Measurements from ENCODE around the gene IQSEC1.
A peak's percentile ranks its signal among the peaks of the same experiment; 100 is the strongest.
"Not testable (repeated sequence)": the region's sequence is repeated elsewhere in the genome, so short reads cannot be mapped to it uniquely, and the experiment has no call there.

IQSEC1 gene

GRCh38 chr3:12892840-12893189 is 180.4 kb downstream of the IQSEC1 start:
- DNase-seq, result no peak

DNA sequence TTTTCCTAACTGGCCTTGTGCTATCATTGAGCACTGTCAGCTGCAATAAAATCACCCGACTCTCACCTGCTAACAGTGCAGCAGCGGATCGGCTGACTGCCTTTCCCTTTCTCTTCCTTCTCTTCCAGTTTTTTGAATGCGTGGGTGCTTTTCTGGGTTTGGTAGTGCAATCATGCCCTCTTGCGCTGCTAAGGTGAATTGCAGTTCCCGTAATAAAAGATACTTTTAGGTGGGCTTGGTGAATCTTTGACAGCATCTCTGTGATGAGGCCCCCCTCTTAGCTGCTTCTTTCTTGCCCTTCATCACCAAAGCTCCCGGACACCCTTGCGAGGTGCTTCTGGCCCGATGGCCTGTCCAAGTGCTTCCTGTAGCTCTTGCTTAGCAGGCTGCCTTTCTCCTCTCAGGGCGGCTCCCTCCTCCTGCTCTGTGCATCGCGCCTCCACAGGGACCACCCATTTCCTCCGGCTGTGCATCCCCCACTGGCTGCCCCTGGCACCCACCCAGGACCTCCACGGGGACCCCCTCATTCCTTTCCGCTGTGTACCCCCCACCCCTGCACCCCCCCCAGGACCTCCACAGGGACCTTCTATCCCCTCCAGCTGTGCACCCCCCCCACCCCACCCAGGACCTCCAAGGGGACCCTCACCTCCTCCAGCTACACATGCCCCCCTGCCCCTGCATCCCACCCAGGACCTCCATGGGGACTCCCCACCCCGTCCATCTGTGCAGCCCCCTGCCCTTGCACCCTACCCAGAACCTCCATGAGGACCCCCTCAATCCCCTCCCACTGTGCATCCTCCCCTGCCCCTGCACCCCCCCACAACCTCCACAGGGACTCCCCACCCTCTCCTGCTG is 181.0 kb downstream of the IQSEC1 start:
- peak in 9 of 14 donors; percentile 14 to 69 (median 34) for DNase-seq

DNA sequence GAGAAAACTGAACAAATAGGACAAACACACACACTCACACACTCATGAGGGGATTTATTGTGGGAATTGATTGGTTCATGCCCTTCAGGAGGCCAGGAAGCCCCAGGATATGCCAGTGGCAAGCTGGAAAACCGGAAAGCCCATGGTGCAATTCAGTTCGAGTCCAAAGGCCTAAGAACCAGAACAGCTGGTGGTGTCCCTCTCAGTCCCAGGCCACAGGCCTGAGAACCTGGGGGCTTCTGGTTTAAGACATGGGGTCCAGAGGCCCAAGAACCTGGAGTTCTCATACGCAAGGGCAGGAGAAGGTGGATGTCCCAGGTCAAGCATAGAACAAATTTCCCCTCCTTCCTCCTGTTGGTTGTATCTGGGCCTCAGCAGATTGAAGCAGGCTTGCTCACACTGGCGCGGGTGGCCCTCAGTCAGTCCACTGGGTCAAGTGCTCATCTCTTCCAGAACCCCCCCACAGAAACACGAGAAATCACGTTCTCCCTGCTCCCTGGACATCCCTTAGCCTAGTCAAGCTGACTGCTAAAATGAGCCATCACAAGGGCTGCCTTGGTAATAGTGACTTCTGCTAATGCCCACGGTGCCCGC is 181.7 kb downstream of the IQSEC1 start:
- no peak for DNase-seq

- DNase-seq, result no peak
Observed at GRCh38 chr3:12890610-12891390, 182.4 kb downstream of the IQSEC1 start.

- peak in 2 of 14 donors; percentile 22 to 69 for DNase-seq
Observed at GRCh38 chr3:12886736-12887135, 186.5 kb downstream of the IQSEC1 start.

DNA sequence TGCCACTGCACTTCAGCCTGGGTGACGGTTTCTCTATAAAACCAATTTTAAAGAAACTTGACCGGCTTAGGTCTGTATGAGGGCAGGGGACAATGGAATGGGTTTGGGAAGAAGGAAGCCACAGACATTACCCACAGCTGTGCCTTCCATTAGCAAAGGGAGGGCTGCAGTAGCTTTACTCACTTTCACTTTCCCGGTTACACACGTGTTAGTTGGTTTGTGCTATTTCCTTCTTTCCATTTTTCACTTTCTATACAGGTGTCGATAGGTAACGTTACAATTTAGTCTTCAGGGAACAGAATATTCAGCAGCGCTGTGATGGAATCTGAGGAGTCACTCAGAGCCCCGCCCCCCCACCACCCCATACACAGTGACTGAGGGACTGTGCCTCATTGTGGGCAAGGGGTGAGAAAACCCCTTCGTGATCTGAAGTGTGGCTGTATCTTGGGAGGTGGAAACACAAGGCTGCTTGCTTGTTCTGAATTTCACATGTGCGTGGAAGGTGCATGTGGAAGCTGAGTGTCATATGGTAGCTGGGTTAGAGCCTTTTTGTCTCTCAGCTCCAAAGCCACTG is 187.0 kb downstream of the IQSEC1 start:
- DNase-seq, result no peak

GRCh38 chr3:12885583-12885930 is 187.7 kb downstream of the IQSEC1 start:
- DNase-seq, result no peak

GRCh38 chr3:12884790-12885582 is 188.2 kb downstream of the IQSEC1 start:
- peak in 1 of 14 donors; percentile 38 for DNase-seq

- peak in 11 of 14 donors; percentile 35 to 74 (median 44) for DNase-seq
Observed at GRCh38 chr3:12884186-12884680, 189.0 kb downstream of the IQSEC1 start.

DNA sequence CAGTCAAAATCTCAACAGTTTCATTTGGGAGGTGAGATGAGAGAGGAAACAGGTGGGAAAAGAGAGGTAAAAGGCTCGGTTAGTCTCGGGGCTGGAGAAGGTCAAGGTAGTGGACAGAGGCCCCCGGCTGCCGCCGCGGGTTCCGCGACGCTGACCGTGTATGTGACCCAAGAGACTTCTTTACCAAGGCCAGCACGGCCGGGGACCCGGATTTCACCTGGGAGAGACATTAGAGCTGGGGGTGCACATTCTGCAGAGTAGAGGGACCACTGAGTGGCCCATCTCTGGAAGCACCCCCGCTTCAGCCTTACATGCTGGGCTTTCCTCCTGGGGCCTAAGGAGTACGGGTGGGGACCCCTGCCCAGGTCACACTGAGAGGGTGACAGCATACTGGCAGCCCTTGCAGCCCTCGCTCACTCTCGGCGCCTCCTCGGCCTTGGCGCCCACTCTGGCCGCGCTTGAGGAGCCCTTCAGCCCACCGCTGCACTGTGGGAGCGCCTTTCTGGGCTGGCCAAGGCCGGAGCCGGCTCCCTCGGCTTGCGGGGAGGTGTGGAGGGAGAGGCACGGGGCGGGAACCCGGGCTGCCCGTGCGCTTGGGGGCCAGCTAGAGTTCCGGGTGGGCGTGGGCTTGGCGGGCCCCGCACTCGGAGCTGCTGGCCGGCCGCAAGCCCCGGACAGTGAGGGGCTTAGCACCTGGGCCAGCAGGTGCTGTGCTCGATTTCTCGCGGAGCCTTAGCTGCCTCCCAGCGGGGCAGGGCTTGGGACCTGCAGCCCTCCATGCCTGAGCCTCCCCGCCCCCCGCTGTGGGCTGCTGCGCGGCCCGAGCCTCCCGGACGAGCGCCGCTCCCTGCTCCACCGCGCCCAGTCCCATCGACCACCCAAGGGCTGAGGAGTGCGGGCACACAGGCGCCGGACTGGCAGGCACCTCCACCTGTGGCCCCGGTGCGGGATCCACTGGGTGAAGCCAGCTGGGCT is 190.6 kb downstream of the IQSEC1 start:
- DNase-seq, result no peak

DNA sequence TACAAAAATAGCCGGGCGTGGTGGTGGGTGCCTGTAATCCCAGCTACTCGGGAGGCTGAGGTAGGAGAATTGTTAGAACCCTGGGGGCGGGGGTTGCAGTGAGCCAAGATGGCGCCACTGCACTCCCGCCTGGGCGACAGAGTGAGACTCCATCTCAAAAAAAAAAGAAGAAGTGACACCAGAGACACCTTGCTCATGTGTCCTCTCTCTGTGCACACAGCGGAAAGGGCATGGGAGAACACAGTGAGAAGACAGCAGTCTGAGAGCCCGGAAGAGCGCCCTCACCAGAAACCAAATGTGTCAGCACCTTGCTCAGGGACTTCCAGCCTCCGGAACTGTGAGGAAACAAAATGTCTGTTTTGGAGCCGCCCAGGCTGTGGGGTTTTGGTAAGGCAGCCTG is 191.4 kb downstream of the IQSEC1 start:
- DNase-seq, result not testable (repeated sequence)

DNA sequence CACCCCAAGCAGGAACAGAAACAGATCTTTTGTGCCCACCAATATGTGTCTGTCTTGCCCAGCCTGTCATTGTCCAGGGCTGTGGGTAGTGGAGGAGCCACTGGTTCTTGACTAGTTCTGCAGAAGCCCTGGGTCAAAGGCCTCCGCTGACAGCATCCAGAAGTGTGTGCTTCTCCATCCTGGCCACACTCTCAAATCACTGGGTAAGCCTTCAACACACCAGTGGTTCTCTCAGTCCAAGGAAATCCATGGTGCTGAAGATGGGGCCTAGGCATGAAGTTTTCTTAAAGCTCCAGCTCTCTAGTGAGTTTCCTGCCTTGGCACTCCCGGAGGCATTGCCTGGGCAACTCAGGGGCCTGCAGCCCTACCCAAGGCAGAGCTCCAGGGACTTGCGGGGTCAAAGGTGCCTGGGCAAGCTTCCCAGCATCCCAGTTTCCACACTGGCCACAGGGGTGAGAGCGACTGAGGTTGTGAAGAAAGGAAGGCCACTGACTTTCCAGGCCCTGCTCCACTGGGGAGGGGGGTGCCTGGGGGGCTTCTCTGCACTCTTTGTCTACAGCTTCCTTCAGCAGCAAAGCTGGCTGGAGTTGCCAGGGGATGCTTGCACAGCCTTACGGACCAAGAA is 193.9 kb downstream of the IQSEC1 start:
- DNase-seq, result peak in 9 of 14 donors; percentile 12 to 79 (median 36)

DNA sequence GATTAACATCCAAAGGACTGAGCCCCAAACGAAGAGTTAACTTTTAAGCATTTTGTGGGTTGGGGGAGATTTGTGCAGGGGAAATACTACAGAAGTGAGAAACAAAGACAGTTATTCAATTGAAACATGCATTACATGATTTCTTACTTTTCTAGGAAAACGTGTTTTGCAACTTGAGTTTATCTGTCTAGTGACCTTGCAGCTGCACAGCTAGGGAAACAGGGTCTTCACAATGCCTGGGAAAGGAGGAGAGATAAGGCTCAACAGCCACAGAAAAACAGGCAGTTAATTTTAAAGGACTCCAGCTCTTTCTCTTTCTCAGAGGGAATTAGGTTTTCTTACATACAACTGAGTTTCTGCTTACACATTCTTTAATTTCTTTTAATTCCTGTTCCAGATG is 194.5 kb downstream of the IQSEC1 start:
- not testable (repeated sequence) for DNase-seq

GRCh38 chr3:12878141-12878574 is 195.1 kb downstream of the IQSEC1 start:
- no peak for DNase-seq

DNA sequence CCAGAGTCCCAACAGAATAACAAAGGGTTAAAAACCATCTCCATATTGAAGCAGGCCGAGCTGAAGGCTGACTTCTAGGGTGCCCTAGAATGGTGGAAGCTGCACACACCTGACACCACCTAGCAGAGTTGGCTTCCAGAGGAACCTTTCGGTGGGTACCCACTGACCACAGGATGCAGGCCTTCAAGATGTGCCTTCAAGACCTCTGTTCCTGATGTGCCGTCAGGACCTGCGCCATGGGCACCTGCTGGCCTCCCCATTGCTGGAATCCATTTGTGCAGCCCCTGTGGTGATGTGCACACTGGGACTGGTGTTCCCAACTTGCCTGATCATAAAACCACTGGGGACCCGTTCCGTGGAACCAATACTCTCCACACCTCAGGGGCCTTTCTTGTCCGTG is 196.2 kb downstream of the IQSEC1 start:
- no peak for DNase-seq

GRCh38 chr3:12875857-12876836 is 197.1 kb downstream of the IQSEC1 start:
- DNase-seq, result no peak

GRCh38 chr3:12871404-12871983 is 201.7 kb downstream of the IQSEC1 start:
- DNase-seq, result no peak

DNA sequence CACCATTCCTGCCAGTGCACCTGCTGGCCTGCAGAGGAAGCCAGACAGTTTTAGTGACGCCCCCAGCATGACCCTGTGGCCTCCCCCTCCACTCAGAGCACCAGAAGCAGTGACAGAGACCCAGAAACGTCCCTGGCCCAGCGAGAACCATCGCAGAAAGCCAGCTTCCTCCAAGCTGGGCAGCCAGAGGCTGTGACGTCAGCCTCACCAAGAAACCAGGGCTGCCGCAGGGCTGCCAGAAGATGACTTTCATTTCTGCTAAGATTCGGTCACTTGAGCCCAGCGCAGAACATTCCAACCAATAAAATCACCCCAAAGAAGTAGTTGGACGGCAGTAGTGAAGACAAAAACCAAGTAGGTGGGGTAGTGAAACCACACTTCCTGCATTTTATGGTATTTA is 202.3 kb downstream of the IQSEC1 start:
- DNase-seq, result peak in 4 of 14 donors; percentile 12 to 37 (median 29)

Data from C1 segment of cervical spinal cord (tissue), 14 donors.